Sciatic nerve (tissue), 1 donor: ENCODE data around the gene LCAT. TPM values are rescaled to one million over a fixed set of nuclear protein-coding genes. Genes with fewer than 3 reads are reported as not detected.

Source experiments
- total RNA-seq: library from RNA; stranded (reverse); fragmentation: NEBNext Ultra II Directional; extraction: Animal tissue kit (Norgen Biotek cat#: 25700); gene quantifications from one replicate; pipeline ENCODE4 v1.2.1, GENCODE V29; 2021
- donor health status: DM: no; HTN: no; CAD: no.

Gene LCAT
- total RNA-seq, 1 donor from 2014 or later = 46.2 TPM

Other genes starting within 250 kb of the LCAT start
- gene GFOD2, start 224.8 kb downstream of the LCAT start, total RNA-seq = 16.8 TPM
- 21.7 TPM for gene RANBP10, start 137.6 kb downstream of the LCAT start, total RNA-seq
- gene TSNAXIP1, start 137.2 kb downstream of the LCAT start, total RNA-seq = 1.5 TPM
- gene THAP11, start 101.8 kb downstream of the LCAT start, total RNA-seq = 22.7 TPM
- 59.2 TPM for gene NUTF2, start 97.2 kb downstream of the LCAT start, total RNA-seq
- gene CENPT, start 96.4 kb downstream of the LCAT start, total RNA-seq = 45.1 TPM
- gene EDC4, start 71.1 kb downstream of the LCAT start, total RNA-seq = 40.2 TPM
- 1.6 TPM for gene NRN1L, start 59.2 kb downstream of the LCAT start, total RNA-seq
- gene PSKH1, start 50.9 kb downstream of the LCAT start, total RNA-seq = 27.4 TPM
- gene CTRL, start 12.3 kb downstream of the LCAT start, total RNA-seq = 0.98 TPM
- 35.3 TPM for gene PSMB10, start 7.3 kb downstream of the LCAT start, total RNA-seq
- 115 TPM for gene SLC12A4, start 24.5 kb upstream of the LCAT start, total RNA-seq
- not detected for gene DPEP3, start 36.4 kb upstream of the LCAT start, total RNA-seq
- gene DPEP2, start 55.4 kb upstream of the LCAT start, total RNA-seq = 4.4 TPM
- gene DPEP2NB, start 71.8 kb upstream of the LCAT start, total RNA-seq = not detected
- gene DDX28, start 79.1 kb upstream of the LCAT start, total RNA-seq = 6.3 TPM
- 14.7 TPM for gene DUS2, start 79.2 kb upstream of the LCAT start, total RNA-seq
- 66.4 TPM for gene NFATC3, start 141.2 kb upstream of the LCAT start, total RNA-seq